Uterus (tissue), 2 donors: Measurements from ENCODE around the gene SPRY4.

ENCODE experiments used
- CTCF ChIP-seq, 4 experiments: fragments of 200-600 bp in 2 of 4; fragments of 450-650 bp in 2 of 4; sonication (generic) in 2 of 4; IDR thresholded peaks; one replicate each; pipeline ENCODE4 v1.5.1; 2016 to 2019; ENCODE audit warnings: antibody characterized with exemption in 4 of 4, mild to moderate bottlenecking in 2 of 4, moderate library complexity in 1 of 4
- POLR2A ChIP-seq, 2 donors: fragments of 450-650 bp; IDR thresholded peaks; one replicate each; pipeline ENCODE4 v1.6.1; 2016; ENCODE audit warnings: antibody characterized with exemption in 2 of 2, mild to moderate bottlenecking in 1 of 2, moderate library complexity in 1 of 2

- TF ChIP-seq CTCF (IDR thresholded peaks at IDR 0.05): no peak
- no peak for TF ChIP-seq POLR2A (IDR thresholded peaks at IDR 0.05)
Measured at GRCh38 chr5:142278627-142279026, 46.2 kb downstream of the SPRY4 start.
